ES-I3 (cell line): ENCODE results near the gene TDRD3.
"Not testable (repeated sequence)": the region's sequence is repeated elsewhere in the genome, so short reads cannot be mapped to it uniquely, and the experiment has no call there.

Source experiments
- H3K36me3 ChIP-seq: 2 replicates; pipeline ENCODE4 v1.6.1; 2013; ENCODE audit warnings: mild to moderate bottlenecking, low read length, control low read depth, moderate library complexity; ENCODE audit not compliant: insufficient read depth
- H3K4me1 ChIP-seq: 2 replicates; pipeline ENCODE4 v1.6.1; 2013; ENCODE audit warnings: mild to moderate bottlenecking, control low read depth, low read length; ENCODE audit not compliant: insufficient read depth
- H3K9ac ChIP-seq: 2 replicates; pipeline ENCODE4 v1.6.1; 2013; ENCODE audit warnings: low read depth, mild to moderate bottlenecking, low read length, moderate library complexity
- H3K9me3 ChIP-seq: 2 replicates; pipeline ENCODE4 v1.6.1; 2013; ENCODE audit warnings: mild to moderate bottlenecking, low read length, moderate library complexity; ENCODE audit not compliant: control insufficient read depth, insufficient read depth

Gene TDRD3

GRCh38 chr13:60396783-60397703 is at the start of gene TDRD3:
TSS of gene TDRD3 (plus strand) at chr13:60397220. CDS start at chr13:60397365, 145 bp downstream.
- Histone ChIP-seq H3K36me3 (no peaks in the 10 kb centered on the region), H3K9me3 (no peaks in the 10 kb centered on the region), H3K9ac (peak within 1 kb of the TSS; percentile 96), H3K4me1 (no peaks in the 10 kb centered on the region; the same call in 1 of the 2 replicates)

- Histone ChIP-seq H3K4me1 (no peaks in the 10 kb centered on the region), H3K9ac (no peak overlapping the region), H3K36me3 (no peaks in the 10 kb centered on the region), H3K9me3 (no peaks in the 10 kb centered on the region)
Measured at GRCh38 chr13:60347690-60348089, 49.3 kb upstream of the TDRD3 start.

- Histone ChIP-seq H3K36me3 (no peaks in the 10 kb centered on the region), H3K9ac (no peak overlapping the region), H3K4me1 (no peaks in the 10 kb centered on the region), H3K9me3 (no peaks in the 10 kb centered on the region)
Measured at GRCh38 chr13:60348097-60348496, 48.9 kb upstream of the TDRD3 start.

GRCh38 chr13:60351326-60351725 is 45.7 kb upstream of the TDRD3 start:
- H3K36me3 ChIP-seq: no peaks in the 10 kb centered on the region
- no peak overlapping the region for H3K9ac ChIP-seq
- no peaks in the 10 kb centered on the region for H3K9me3 ChIP-seq
- H3K4me1 ChIP-seq: no peaks in the 10 kb centered on the region

- H3K9me3 ChIP-seq: no peaks in the 10 kb centered on the region
- no peaks in the 10 kb centered on the region for H3K4me1 ChIP-seq
- no peaks in the 10 kb centered on the region for H3K36me3 ChIP-seq
- no peak overlapping the region for H3K9ac ChIP-seq
Measured at GRCh38 chr13:60351855-60352615, 45.0 kb upstream of the TDRD3 start.

GRCh38 chr13:60352644-60353043 is 44.4 kb upstream of the TDRD3 start:
- Histone ChIP-seq H3K36me3 (no peaks in the 10 kb centered on the region), H3K4me1 (no peaks in the 10 kb centered on the region), H3K9me3 (no peaks in the 10 kb centered on the region), H3K9ac (no peak overlapping the region)

- H3K9ac ChIP-seq: no peak overlapping the region
Measured at GRCh38 chr13:60355056-60355455, 42.0 kb upstream of the TDRD3 start.

GRCh38 chr13:60356970-60357369 is 40.0 kb upstream of the TDRD3 start:
- H3K4me1 ChIP-seq: no peaks in the 10 kb centered on the region
- no peaks in the 10 kb centered on the region for H3K36me3 ChIP-seq
- no peak overlapping the region for H3K9ac ChIP-seq
- H3K9me3 ChIP-seq: no peaks in the 10 kb centered on the region

More at GRCh38 chr13:60355056-60355455, 42.0 kb upstream of the TDRD3 start:
- no peaks in the 10 kb centered on the region for H3K9me3 ChIP-seq
- H3K4me1 ChIP-seq: no peaks in the 10 kb centered on the region
- H3K36me3 ChIP-seq: no peaks in the 10 kb centered on the region

- Histone ChIP-seq H3K4me1 (no peaks in the 10 kb centered on the region), H3K9ac (no peak overlapping the region), H3K9me3 (no peaks in the 10 kb centered on the region)
Measured at GRCh38 chr13:60358453-60358852, 38.6 kb upstream of the TDRD3 start.

GRCh38 chr13:60363288-60363687 is 33.7 kb upstream of the TDRD3 start:
- no peaks in the 10 kb centered on the region for H3K36me3 ChIP-seq
- H3K4me1 ChIP-seq: no peaks in the 10 kb centered on the region
- H3K9ac ChIP-seq: no peak overlapping the region
- no peaks in the 10 kb centered on the region for H3K9me3 ChIP-seq

More at GRCh38 chr13:60358453-60358852, 38.6 kb upstream of the TDRD3 start:
- H3K36me3 ChIP-seq: no peaks in the 10 kb centered on the region

GRCh38 chr13:60369242-60369641 is 27.8 kb upstream of the TDRD3 start:
- Histone ChIP-seq H3K9ac (no peak overlapping the region), H3K9me3 (no peaks in the 10 kb centered on the region), H3K4me1 (no peaks in the 10 kb centered on the region), H3K36me3 (no peaks in the 10 kb centered on the region)

GRCh38 chr13:60370343-60370742 is 26.7 kb upstream of the TDRD3 start:
- Histone ChIP-seq H3K36me3 (no peaks in the 10 kb centered on the region), H3K4me1 (no peaks in the 10 kb centered on the region), H3K9me3 (no peaks in the 10 kb centered on the region), H3K9ac (no peak overlapping the region)

GRCh38 chr13:60372141-60372540 is 24.9 kb upstream of the TDRD3 start:
- Histone ChIP-seq H3K36me3 (no peaks in the 10 kb centered on the region), H3K9me3 (no peaks in the 10 kb centered on the region), H3K4me1 (no peaks in the 10 kb centered on the region), H3K9ac (no peak overlapping the region)

- not testable (repeated sequence) for H3K9me3 ChIP-seq, H3K9ac ChIP-seq, H3K36me3 ChIP-seq, H3K4me1 ChIP-seq
Measured at GRCh38 chr13:60379282-60379681, 17.7 kb upstream of the TDRD3 start.
